ENCODE data around the gene MRPL3. TPM values are rescaled to one million over a fixed set of nuclear protein-coding genes. Genes with fewer than 3 reads are reported as not detected.

MRPL3 gene
- total and polyA plus RNA-seq, 2 experiments from 2014 or later = 159 to 185 TPM

DNA sequence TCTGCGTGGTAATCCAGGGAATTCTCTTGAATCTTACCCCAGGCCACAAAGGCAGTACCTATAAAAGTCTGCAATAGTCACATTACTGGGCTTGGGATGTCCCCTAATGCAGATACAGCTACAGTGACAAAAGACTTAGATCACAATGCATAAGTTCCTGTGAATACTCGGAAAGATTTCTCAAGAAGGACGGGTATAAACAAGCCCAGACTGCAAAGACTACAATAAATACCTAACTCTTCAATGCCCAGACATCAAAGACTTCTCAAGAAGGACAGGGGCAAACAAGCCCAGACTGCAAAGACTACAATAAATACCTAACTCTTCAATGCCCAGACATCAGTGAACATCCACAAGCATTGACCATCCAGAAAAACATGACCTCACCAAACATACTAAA, 70.3 kb downstream of the MRPL3 start (continued):
- TF ChIP-seq, protein P1, sequence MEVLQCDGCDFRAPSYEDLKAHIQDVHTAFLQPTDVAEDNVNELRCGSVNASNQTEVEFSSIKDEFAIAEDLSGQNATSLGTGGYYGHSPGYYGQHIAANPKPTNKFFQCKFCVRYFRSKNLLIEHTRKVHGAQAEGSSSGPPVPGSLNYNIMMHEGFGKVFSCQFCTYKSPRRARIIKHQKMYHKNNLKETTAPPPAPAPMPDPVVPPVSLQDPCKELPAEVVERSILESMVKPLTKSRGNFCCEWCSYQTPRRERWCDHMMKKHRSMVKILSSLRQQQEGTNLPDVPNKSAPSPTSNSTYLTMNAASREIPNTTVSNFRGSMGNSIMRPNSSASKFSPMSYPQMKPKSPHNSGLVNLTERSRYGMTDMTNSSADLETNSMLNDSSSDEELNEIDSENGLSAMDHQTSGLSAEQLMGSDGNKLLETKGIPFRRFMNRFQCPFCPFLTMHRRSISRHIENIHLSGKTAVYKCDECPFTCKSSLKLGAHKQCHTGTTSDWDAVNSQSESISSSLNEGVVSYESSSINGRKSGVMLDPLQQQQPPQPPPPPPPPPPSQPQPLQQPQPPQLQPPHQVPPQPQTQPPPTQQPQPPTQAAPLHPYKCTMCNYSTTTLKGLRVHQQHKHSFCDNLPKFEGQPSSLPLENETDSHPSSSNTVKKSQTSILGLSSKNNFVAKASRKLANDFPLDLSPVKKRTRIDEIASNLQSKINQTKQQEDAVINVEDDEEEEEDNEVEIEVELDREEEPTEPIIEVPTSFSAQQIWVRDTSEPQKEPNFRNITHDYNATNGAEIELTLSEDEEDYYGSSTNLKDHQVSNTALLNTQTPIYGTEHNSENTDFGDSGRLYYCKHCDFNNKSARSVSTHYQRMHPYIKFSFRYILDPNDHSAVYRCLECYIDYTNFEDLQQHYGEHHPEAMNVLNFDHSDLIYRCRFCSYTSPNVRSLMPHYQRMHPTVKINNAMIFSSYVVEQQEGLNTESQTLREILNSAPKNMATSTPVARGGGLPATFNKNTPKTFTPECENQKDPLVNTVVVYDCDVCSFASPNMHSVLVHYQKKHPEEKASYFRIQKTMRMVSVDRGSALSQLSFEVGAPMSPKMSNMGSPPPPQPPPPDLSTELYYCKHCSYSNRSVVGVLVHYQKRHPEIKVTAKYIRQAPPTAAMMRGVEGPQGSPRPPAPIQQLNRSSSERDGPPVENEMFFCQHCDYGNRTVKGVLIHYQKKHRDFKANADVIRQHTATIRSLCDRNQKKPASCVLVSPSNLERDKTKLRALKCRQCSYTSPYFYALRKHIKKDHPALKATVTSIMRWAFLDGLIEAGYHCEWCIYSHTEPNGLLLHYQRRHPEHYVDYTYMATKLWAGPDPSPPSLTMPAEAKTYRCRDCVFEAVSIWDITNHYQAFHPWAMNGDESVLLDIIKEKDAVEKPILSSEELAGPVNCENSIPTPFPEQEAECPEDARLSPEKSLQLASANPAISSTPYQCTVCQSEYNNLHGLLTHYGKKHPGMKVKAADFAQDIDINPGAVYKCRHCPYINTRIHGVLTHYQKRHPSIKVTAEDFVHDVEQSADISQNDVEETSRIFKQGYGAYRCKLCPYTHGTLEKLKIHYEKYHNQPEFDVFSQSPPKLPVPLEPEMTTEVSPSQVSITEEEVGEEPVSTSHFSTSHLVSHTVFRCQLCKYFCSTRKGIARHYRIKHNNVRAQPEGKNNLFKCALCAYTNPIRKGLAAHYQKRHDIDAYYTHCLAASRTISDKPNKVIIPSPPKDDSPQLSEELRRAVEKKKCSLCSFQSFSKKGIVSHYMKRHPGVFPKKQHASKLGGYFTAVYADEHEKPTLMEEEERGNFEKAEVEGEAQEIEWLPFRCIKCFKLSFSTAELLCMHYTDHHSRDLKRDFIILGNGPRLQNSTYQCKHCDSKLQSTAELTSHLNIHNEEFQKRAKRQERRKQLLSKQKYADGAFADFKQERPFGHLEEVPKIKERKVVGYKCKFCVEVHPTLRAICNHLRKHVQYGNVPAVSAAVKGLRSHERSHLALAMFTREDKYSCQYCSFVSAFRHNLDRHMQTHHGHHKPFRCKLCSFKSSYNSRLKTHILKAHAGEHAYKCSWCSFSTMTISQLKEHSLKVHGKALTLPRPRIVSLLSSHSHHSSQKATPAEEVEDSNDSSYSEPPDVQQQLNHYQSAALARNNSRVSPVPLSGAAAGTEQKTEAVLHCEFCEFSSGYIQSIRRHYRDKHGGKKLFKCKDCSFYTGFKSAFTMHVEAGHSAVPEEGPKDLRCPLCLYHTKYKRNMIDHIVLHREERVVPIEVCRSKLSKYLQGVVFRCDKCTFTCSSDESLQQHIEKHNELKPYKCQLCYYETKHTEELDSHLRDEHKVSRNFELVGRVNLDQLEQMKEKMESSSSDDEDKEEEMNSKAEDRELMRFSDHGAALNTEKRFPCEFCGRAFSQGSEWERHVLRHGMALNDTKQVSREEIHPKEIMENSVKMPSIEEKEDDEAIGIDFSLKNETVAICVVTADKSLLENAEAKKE (CRISPR knock-in tag; IDR thresholded peaks at IDR 0.05) = no peak

DNA sequence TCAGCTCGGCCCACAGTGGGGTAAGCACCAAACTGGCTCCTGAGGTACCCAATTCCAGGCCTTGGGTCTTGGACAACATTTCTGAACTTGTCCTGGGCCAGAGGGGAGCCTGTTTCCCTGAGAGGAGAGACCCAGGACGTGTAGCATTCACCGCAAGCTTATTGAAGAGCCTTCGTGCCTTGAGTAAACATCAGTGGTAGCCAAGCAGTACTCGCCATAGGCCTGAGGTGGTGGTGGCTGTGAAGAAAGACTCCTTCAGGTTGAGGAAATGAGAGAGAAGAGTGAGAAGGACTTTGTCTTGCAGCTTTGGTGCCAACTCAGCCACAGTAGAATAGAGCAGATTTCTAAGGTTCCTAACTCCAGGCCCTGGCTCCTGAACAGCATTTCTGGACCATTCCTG, 71.0 kb downstream of the MRPL3 start:
- Mint-ChIP-seq H3K4me1 (peaks cover 11% of the 10 kb centered on the region), H3K27ac (no peak overlapping the region), H3K4me3 (no peak overlapping the region), H3K27me3 (ENCODE audit: insufficient read depth, low read depth, poor library complexity) (no peaks in the 10 kb centered on the region), H3K9me3 (no peaks in the 10 kb centered on the region; the same call in 2 of the 3 replicates), H3K36me3 (ENCODE audit: low read depth) (no peaks in the 10 kb centered on the region)
- DNase-seq (ENCODE audit: low spot score) (no peak), ATAC-seq (no peak)
- H3K27ac ChIP-seq (ENCODE audit: low read depth) = no peak overlapping the region
- no peaks in the 10 kb centered on the region for H4K20me1 ChIP-seq (replicated peaks; ENCODE audit: insufficient read depth)
- no peak overlapping the region for H3K4me2 ChIP-seq
- H3K36me3 ChIP-seq (ENCODE audit: insufficient read depth) = no peaks in the 10 kb centered on the region
- no peaks in the 10 kb centered on the region for H3K27me3 ChIP-seq (ENCODE audit: insufficient read depth)
- H3K9me2 ChIP-seq (ENCODE audit: insufficient read depth) = no peaks in the 10 kb centered on the region
- no peaks in the 10 kb centered on the region for H3K79me2 ChIP-seq (replicated peaks; ENCODE audit: insufficient read depth)
- H3F3A ChIP-seq (replicated peaks; ENCODE audit: low read depth) = no peaks in the 10 kb centered on the region
- H3K4me3 ChIP-seq = no peak overlapping the region
- no peak overlapping the region for H2AFZ ChIP-seq
- 0 out of 2 replicates have a peak, but pooled peaks cover 6% of the 10 kb centered on the region for H3K4me1 ChIP-seq (ENCODE audit: insufficient read depth)
- TF ChIP-seq, protein P2, sequence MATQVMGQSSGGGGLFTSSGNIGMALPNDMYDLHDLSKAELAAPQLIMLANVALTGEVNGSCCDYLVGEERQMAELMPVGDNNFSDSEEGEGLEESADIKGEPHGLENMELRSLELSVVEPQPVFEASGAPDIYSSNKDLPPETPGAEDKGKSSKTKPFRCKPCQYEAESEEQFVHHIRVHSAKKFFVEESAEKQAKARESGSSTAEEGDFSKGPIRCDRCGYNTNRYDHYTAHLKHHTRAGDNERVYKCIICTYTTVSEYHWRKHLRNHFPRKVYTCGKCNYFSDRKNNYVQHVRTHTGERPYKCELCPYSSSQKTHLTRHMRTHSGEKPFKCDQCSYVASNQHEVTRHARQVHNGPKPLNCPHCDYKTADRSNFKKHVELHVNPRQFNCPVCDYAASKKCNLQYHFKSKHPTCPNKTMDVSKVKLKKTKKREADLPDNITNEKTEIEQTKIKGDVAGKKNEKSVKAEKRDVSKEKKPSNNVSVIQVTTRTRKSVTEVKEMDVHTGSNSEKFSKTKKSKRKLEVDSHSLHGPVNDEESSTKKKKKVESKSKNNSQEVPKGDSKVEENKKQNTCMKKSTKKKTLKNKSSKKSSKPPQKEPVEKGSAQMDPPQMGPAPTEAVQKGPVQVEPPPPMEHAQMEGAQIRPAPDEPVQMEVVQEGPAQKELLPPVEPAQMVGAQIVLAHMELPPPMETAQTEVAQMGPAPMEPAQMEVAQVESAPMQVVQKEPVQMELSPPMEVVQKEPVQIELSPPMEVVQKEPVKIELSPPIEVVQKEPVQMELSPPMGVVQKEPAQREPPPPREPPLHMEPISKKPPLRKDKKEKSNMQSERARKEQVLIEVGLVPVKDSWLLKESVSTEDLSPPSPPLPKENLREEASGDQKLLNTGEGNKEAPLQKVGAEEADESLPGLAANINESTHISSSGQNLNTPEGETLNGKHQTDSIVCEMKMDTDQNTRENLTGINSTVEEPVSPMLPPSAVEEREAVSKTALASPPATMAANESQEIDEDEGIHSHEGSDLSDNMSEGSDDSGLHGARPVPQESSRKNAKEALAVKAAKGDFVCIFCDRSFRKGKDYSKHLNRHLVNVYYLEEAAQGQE (IDR thresholded peaks at IDR 0.05; ENCODE audit: unreplicated experiment) = no peak
- TF ChIP-seq STAT1 (IDR thresholded peaks at IDR 0.05; ENCODE audit: unreplicated experiment) = no peak
- no peak for TF ChIP-seq ZNF331 (CRISPR knock-in tag; IDR thresholded peaks at IDR 0.05; ENCODE audit: low read depth)
- no peak for TF ChIP-seq NANOG (IDR thresholded peaks at IDR 0.05; ENCODE audit: borderline replicate concordance)
- TF ChIP-seq EZH2phosphoT487 (IDR thresholded peaks at IDR 0.05; ENCODE audit: unreplicated experiment) = no peak
- no peak for TF ChIP-seq CREB1 (CRISPR knock-in tag; IDR thresholded peaks at IDR 0.05; ENCODE audit: low read depth)
- no peak for TF ChIP-seq POLR2AphosphoS5 (IDR thresholded peaks at IDR 0.05; ENCODE audit: low read depth)
- no peak for TF ChIP-seq EZH2 (IDR thresholded peaks at IDR 0.05; ENCODE audit: low read depth, unreplicated experiment)
- TF ChIP-seq ZNF114 (CRISPR knock-in tag; IDR thresholded peaks at IDR 0.05) = no peak
